HAP-1 (cell line): Measurements from ENCODE around the gene RNASE3.
"Not testable (repeated sequence)": the region's sequence is repeated elsewhere in the genome, so short reads cannot be mapped to it uniquely, and the experiment has no call there.

Source experiments
- DNase-seq, 2 experiments: peaks; one replicate each; pipeline ENCODE4 v3.0.0-alpha.2; 2016 to 2020; ENCODE audit warnings: low spot score in 2 of 2
- H3K27me3 ChIP-seq: fragments of 250-450 bp; sonication (Bioruptor Pico); 2 replicates; pipeline ENCODE4 v1.5.1; 2020; ENCODE audit warnings: low read depth, mild to moderate bottlenecking, moderate library complexity
- H3K36me3 ChIP-seq: fragments of 250-450 bp; sonication (Bioruptor Pico); replicated peaks from 2 replicates; pipeline ENCODE4 v1.5.1; 2020; ENCODE audit warnings: mild to moderate bottlenecking
- H3K4me1 ChIP-seq: fragments of 250-450 bp; sonication (Bioruptor Pico); 2 replicates; pipeline ENCODE4 v1.5.1; 2020; ENCODE audit warnings: mild to moderate bottlenecking
- H3K4me3 ChIP-seq: fragments of 250-450 bp; sonication (Bioruptor Pico); 2 replicates; pipeline ENCODE4 v1.5.1; 2020; ENCODE audit warnings: mild to moderate bottlenecking, moderate library complexity
- H3K9me3 ChIP-seq: fragments of 250-450 bp; sonication (Bioruptor Pico); 2 replicates; pipeline ENCODE4 v1.5.1; 2020; ENCODE audit warnings: mild to moderate bottlenecking, moderate library complexity
- in situ Hi-C: fragments of 300-500 bp; cut with MboI; formaldehyde crosslinking; loops from 3 replicates; pipeline ENCODE4 v1.14.3; 2020; ENCODE audit warnings: low sequenced_read_pairs, inconsistent platforms, mixed read lengths

Gene RNASE3

DNA sequence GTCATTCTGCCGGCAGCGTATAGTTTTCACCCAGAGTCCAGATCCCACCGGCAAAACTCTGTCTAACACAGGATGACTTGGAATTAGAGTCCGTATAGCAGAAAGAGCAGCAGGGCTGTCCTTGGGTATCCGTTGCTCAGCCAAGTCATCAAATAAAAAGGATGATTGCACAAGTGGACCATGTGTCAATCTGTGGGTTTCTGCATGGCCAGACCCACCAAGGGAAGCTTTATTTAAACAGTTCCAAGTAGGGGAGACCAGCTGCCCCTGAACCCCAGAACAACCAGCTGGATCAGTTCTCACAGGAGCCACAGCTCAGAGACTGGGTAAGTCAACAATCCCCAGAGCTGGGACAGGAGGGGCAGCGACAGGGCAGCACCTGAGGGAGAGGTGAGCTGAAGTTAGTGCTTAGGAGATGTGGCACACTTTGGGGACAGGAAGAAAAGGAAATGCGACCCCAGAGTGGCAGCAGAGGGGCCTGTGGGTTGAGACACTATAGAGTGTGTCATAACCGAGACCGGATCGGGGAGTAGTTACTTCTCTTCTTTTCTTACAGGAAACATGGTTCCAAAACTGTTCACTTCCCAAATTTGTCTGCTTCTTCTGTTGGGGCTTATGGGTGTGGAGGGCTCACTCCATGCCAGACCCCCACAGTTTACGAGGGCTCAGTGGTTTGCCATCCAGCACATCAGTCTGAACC lies at the start of gene RNASE3:
RNASE3 (plus strand) TSS at position 260 of the 700 bp plus-strand sequence; CDS start at position 562, 302 bp downstream.
- H3K4me1 ChIP-seq, in situ Hi-C loops, DNase-seq, H3K27me3 ChIP-seq, H3K4me3 ChIP-seq, H3K9me3 ChIP-seq, H3K36me3 ChIP-seq: not testable (repeated sequence)

DNA sequence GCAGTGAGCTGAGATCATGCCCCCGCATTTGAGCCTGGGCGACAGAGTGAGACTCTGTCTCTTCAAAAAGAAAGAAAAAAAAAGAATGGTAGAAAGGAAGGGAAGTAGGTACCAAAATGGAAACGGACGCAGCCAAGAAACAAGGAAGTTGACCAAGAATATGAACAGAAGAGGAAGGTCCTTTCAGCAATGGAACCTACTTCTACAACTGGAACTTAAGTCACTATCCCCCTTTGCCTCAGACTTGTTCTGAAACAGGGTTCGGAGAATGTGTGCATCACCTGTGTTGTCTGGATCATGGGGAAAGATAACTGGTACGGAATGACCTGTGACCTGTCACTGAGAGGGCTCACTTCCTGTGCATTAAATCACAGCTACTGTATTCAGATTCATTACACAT lies 44.6 kb upstream of the RNASE3 start:
- no peaks in the 10 kb centered on the region for H3K9me3 ChIP-seq
- no peak for DNase-seq
- no peak overlapping the region for H3K4me3 ChIP-seq
- peaks cover 6% of the 10 kb centered on the region; the same call in 1 of the 2 replicates for H3K27me3 ChIP-seq
- in situ Hi-C loops = no loop called here
- no peaks in the 10 kb centered on the region for H3K36me3 ChIP-seq
- no peaks in the 10 kb centered on the region for H3K4me1 ChIP-seq

DNA sequence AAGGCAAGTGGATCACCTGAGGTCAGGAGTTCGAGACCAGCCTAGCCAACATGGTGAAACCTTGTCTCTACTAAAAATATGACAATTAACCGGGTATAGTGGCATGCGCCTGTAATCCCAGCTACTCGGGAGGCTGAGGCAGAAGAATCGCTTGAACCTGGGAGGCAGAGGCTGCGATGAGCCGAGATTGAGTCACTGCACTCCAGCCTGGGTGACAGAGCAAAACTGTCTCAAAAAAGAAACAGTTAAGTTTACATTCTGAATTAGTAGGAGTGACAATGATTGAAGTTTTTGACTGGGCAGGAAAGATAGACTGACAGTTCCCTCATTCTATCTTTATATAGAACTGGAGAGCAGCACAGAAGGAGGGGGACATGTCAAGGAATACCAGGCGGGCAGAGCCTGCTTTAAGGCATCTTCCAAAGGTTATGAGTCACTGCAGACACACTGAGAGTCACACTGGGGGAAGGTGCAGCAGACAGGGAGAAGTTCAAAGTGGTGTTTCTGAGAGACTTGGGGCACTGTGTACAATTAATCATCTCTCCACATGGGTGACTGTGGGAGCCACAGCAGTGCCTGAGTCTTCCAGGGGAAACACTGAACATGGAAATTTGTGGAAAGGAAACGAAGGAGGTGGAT lies 42.8 kb upstream of the RNASE3 start:
- no peak for DNase-seq
- H3K9me3 ChIP-seq = no peaks in the 10 kb centered on the region
- no peaks in the 10 kb centered on the region for H3K4me1 ChIP-seq
- in situ Hi-C loops = no loop called here
- H3K4me3 ChIP-seq = no peak overlapping the region
- H3K27me3 ChIP-seq = peaks cover 19% of the 10 kb centered on the region
- no peaks in the 10 kb centered on the region for H3K36me3 ChIP-seq

DNA sequence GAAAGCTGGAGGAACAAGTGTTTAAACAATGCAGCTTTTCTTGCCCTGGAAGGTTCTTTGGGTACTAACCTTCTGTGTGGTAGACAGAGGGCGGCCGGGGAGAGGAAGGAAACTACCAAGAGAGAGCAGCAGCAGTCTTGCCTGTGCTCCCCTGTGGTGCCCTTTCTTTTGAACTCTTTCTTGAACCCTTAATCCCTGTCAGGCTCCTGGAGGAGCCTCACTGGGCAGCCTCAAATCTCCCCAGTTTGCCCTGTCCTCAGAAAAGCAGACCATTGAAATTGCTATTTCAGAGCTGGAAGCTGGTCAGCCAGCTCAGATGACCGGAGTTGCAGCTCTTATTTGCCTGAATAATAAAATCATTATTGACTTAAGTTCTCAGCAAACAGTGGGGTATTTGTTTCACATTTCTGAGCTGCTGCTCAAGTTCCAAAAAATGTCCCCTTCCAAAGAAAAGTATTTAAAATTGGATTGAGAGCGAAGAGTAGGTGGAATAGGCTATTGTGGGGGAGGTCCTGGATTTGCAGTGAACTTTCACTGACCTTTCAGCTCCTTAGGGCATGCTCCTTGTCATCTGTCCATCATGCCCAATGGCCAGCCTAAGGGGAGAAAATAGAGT lies 42.1 kb upstream of the RNASE3 start:
- Histone ChIP-seq H3K4me3 (no peak overlapping the region), H3K4me1 (no peaks in the 10 kb centered on the region), H3K27me3 (peaks cover 19% of the 10 kb centered on the region), H3K9me3 (no peaks in the 10 kb centered on the region), H3K36me3 (no peaks in the 10 kb centered on the region)
- in situ Hi-C loops = no loop called here
- DNase-seq = no peak

DNA sequence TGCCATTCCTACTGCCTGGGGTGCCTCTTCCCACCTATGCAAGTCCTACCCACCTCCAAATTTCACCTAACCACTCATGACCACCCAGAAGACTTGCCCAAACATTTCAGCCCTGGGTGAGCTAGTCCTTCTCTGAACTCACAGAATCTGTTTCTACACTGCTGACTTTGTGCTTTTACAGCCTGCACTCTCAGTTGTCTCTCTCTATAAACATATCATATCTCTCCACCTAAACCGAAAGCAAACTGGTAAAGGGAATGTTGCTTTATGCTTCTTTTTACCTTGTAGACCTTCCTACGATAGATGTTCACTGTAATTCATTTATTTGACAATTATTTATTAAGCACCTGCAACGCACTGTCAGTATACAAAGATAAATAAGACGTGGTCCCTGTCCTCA lies 38.1 kb upstream of the RNASE3 start:
- no peak overlapping the region for H3K4me3 ChIP-seq
- peaks cover 27% of the 10 kb centered on the region for H3K27me3 ChIP-seq
- in situ Hi-C loops = no loop called here
- H3K36me3 ChIP-seq = no peaks in the 10 kb centered on the region
- DNase-seq = no peak
- H3K9me3 ChIP-seq = no peaks in the 10 kb centered on the region
- no peaks in the 10 kb centered on the region for H3K4me1 ChIP-seq

DNA sequence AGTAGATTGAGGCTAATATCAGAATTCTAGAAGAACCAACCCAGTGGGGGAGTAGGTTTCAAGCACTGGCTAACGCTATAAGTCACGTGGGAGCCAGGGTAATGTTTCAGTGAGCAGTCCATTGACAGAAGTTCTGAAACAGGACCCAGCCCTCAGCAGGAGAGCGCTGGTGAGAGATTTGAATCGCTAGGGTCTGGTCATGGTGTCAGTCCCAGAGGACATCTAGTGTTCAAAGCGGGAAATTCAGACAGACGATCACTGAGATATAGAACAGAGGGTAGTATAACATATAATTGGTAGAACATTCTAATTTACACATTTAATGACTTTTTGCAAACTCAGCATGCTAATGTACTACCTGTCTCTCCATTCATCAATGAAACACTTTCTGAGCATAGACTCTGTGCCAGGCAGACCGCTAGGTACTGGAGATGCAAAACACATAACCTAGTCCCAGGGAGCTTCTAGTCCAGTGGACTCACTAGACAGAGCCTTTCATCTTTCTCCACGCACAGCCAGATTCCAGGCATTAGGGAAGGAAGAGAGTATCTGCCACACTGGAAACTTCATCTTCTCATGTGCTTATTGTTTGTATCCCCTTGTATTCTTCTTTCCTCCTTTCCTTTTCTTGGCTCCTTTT lies 35.4 kb upstream of the RNASE3 start:
- Histone ChIP-seq H3K4me1 (no peaks in the 10 kb centered on the region), H3K27me3 (peaks cover 29% of the 10 kb centered on the region), H3K9me3 (no peaks in the 10 kb centered on the region), H3K4me3 (no peak overlapping the region), H3K36me3 (no peaks in the 10 kb centered on the region)
- in situ Hi-C loops = loop anchor here (5.0 kb wide), 1 partner anchor 158 kb away; no protein-coding TSS in a partner anchor
- peak; percentile 40 to 56 for DNase-seq

DNA sequence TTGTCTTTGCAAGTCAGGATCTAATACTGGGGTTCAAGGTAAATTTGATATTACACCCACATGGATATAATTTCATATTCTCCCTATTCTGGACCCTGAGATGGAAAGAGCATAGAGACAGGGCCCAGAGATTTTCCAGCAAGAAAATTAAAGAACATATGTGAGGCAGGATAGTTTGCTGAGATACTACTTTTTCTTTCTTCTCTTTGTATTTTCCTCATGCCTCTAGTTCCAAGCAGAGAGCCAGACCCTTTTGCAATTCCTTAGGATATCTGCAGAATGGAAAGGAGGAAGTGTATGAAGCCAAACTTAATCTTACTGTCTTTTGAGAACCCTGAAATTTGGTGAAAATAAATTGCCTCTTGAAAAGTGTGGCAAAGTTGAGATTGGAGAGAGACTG lies 34.0 kb upstream of the RNASE3 start:
- no peak for DNase-seq
- Histone ChIP-seq H3K27me3 (peaks cover 25% of the 10 kb centered on the region), H3K36me3 (no peaks in the 10 kb centered on the region), H3K4me1 (no peaks in the 10 kb centered on the region), H3K4me3 (no peak overlapping the region), H3K9me3 (no peaks in the 10 kb centered on the region)
- in situ Hi-C loops = loop anchor here (5.0 kb wide), 1 partner anchor 160 kb away; no protein-coding TSS in a partner anchor

DNA sequence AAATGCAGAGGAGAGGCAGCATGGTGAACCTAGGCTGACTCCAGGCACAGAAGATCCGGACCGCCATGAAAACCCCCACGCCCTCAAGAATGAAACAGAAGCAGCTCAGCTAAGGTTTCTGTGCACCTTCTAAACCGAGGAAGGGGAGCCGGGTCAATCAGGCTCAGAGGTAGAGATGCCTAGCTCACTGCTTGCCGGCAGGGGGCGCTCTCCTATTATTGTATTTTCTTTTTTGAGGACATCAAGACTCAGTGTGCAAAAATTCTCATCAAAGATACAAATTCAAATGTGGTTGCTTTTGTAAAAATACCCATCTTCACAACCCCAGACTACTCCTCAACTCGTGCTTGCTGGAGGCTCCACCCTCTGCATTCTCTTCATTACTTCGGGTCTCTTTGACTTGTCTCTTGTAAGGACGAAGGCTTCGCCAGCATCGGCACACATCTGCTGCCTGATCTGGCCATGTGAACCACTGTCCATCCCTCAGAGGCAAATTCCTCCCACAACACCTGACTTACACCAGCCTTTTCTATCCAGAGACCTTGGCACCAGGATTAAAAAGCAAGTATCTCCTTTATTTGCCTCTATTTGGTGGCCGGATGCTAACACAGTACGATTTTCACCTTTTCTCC lies 33.4 kb upstream of the RNASE3 start:
- DNase-seq = peak; percentile 35 to 84
- Histone ChIP-seq H3K36me3 (no peaks in the 10 kb centered on the region), H3K9me3 (no peaks in the 10 kb centered on the region), H3K4me1 (no peaks in the 10 kb centered on the region), H3K4me3 (no peak overlapping the region), H3K27me3 (peaks cover 22% of the 10 kb centered on the region)
- in situ Hi-C loops = loop anchor here (5.0 kb wide), 1 partner anchor 160 kb away; no protein-coding TSS in a partner anchor

DNA sequence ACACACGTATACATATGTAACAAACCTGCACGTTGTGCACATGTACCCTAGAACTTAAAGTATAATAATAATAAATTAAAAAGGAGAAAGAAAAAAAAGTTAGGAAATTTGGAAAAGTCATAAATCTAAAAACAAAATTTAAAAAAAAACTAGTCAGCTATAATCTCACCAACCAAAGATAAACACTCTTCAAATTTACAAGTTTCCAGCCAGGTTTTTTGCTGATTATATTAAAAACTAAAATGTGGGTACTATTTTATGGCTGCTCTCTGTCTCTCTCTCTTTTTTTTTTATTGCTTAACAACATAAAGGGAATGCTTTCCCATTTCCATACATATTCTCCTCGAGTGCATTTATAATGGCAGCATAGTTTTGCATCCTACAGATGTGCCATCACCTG lies 25.0 kb upstream of the RNASE3 start:
- Histone ChIP-seq H3K27me3 (peaks cover 8% of the 10 kb centered on the region; the same call in 1 of the 2 replicates), H3K4me3 (no peak overlapping the region), H3K4me1 (no peaks in the 10 kb centered on the region), H3K9me3 (no peaks in the 10 kb centered on the region), H3K36me3 (no peaks in the 10 kb centered on the region)
- DNase-seq = no peak
- in situ Hi-C loops = no loop called here

DNA sequence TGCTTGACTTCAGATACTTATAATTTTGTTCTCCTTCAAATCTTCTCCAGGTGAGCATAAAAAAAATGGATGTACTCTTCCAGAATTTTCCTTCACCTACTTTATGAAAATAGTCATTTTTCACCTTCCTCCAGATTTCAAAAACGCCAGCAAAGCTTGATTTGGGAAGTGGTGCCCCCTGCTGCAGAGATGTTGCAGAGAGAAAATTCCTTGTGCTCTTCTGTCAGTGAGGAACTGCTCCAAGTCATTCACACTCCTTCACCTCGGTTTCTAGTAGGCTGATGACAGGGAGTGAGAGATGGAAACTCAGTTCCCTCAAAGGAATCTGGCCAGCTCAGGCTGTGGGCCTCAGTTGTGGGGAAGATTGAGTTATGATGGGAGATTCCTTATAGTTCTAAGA lies 24.2 kb upstream of the RNASE3 start:
- Histone ChIP-seq H3K4me3 (no peak overlapping the region), H3K27me3 (peaks cover 8% of the 10 kb centered on the region; the same call in 1 of the 2 replicates), H3K4me1 (no peaks in the 10 kb centered on the region), H3K9me3 (no peaks in the 10 kb centered on the region), H3K36me3 (no peaks in the 10 kb centered on the region)
- DNase-seq = peak; percentile 6 to 19
- in situ Hi-C loops = no loop called here

DNA sequence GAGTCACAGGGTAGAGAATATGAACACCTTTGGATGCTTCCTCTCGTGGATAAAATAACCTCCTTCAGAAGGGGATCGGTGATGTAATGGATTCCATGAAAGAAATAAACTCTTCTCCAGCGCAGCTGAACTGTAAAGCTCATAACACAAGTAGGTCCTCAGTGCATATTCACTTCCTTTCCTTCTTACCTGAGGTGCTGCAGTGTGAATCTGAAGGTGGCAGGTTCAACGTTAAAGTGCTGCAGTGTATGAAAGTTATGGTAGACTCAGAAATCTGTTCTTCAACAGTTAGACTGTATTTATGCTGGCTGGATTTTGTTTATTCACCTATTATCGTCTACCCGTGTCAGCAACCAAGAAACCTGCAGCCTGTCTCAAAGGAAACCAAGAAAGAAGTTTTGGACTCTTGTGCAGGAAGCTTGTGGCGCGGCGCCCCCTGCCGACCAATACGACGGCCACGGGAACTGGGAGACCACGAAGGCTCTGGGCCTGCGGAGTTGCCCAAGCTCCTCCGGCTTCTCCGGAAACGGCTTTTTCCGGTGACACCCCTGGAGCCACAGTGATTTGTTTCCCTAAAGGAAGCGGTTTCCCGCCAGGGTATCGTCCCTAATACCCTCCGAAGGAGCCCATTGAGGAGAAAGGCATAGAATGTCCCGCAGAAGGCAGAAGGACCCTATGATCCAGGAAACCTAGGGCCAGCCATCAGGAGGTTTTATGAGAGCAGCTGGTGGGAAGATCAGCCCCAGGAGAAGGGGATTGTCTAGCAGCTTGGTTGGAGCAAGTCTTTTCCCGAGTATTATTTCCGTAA lies 17.6 kb upstream of the RNASE3 start:
- in situ Hi-C loops = no loop called here

DNA sequence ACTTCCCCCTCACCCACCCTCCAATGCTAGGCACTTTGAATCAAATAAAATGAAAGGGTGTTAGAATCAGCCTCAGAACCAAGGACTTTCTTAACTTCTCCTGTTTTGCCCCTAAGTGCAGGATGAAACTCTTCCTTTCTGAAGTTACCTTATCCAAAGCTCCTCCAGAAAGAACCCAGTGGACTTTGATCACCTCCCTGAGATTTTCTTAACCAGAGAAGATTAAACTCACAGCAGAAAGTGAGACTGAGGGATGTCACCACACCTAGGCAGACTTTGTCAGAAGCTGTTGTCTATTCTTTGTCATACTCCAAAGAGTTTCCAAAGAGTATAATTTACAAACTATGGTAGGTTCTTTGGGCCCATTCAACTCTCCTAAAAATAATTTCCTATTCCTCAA lies 14.2 kb upstream of the RNASE3 start:
- Histone ChIP-seq H3K9me3 (no peaks in the 10 kb centered on the region), H3K4me1 (no peaks in the 10 kb centered on the region), H3K36me3 (no peaks in the 10 kb centered on the region), H3K4me3 (no peak overlapping the region), H3K27me3 (0 out of 2 replicates have a peak, but pooled peaks cover 2% of the 10 kb centered on the region)
- DNase-seq = no peak
- in situ Hi-C loops = no loop called here

More for the DNA sequence above, 17.6 kb upstream of the RNASE3 start:
- Histone ChIP-seq H3K9me3 (no peaks in the 10 kb centered on the region), H3K27me3 (peaks cover 5% of the 10 kb centered on the region; the same call in 1 of the 2 replicates), H3K4me3 (no peak overlapping the region), H3K36me3 (no peaks in the 10 kb centered on the region), H3K4me1 (no peaks in the 10 kb centered on the region)
- DNase-seq = peak; percentile 64 to 86

DNA sequence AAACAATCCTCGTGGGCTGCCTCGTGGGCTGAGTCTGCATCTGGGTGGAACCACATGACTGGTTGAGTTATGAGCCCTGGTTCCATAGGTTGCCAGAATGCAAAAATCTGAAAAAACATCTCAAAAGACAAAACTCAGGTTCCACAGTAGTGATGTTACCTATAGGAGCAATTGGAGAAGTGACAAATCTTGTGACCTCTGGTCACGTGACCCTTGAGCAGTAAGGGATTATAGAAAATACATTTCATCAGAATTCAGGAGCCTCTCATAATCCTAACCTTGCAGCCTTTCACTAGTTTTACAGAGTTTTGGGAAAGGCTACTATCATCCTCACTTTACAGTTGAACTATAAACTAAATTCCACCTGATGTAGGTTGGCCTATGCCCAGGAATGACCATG lies 12.5 kb upstream of the RNASE3 start:
- Histone ChIP-seq H3K27me3 (0 out of 2 replicates have a peak, but pooled peaks cover 2% of the 10 kb centered on the region), H3K36me3 (no peaks in the 10 kb centered on the region), H3K4me1 (no peaks in the 10 kb centered on the region), H3K9me3 (no peaks in the 10 kb centered on the region), H3K4me3 (no peak overlapping the region)
- no peak for DNase-seq
- in situ Hi-C loops = no loop called here
